ENCODE data around the gene IRS2. TPM values are rescaled to one million over a fixed set of nuclear protein-coding genes. Genes with fewer than 3 reads are reported as not detected.

IRS2 gene
- total and polyA plus RNA-seq, 2 donors (not counting 3 experiments of a cell fraction or from before 2014, with no cell fraction given) = 1.6 to 4.4 TPM

DNA sequence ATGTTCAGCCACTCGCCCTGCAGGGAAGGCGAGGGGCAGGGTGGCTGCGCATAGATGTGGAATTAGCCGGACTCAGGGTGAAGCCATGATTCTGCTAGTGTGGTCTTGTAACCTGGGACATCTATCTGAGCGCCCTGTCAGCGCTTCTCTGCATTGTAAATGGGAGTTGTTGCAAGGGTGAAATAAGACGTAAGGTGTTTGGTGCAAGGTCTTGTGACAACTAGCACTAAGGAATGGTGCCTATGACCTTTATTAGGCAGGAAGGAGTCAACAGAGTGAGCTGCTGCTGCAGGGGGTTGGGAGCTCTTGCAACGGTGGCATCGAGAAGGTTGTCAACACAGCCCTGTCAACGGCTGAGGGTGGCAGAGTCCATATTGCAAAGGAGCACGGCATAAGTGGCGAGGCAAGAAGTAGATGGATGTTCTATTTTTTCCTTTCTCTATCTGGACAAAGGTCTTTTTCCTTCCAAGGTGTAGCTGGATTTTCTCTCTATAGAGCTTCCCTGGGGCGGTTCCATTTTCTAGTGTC is 49.3 kb downstream of the IRS2 start:
- no peaks in the 10 kb centered on the region for H3K9me1 ChIP-seq (replicated peaks; ENCODE audit: control insufficient read depth, extremely low read depth, insufficient read depth, low read length)
- no peak for DNase-seq (ENCODE audit: low read depth, low spot score)
- POLR2A ChIA-PET = no interaction called here
- no peaks in the 10 kb centered on the region for H3K36me3 ChIP-seq (ENCODE audit: control insufficient read depth in 2 of 2, extremely low read depth in 1 of 2, insufficient read depth in 2 of 2, low read length in 2 of 2)
- no peaks in the 10 kb centered on the region for H3K4me1 ChIP-seq (ENCODE audit: control insufficient read depth, extremely low read depth, insufficient read depth, low read length)
- no peak for TF ChIP-seq POLR2AphosphoS5 (IDR thresholded peaks at IDR 0.05; ENCODE audit: insufficient read depth, low read depth, low read length)
- TF ChIP-seq, protein P1, sequence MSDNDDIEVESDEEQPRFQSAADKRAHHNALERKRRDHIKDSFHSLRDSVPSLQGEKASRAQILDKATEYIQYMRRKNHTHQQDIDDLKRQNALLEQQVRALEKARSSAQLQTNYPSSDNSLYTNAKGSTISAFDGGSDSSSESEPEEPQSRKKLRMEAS (IDR thresholded peaks at IDR 0.05; ENCODE audit: insufficient read depth, insufficient read length) = no peak
- TF ChIP-seq MYC (IDR thresholded peaks at IDR 0.05; ENCODE audit: low read depth, low read length) = no peak
- TF ChIP-seq, protein P2, sequence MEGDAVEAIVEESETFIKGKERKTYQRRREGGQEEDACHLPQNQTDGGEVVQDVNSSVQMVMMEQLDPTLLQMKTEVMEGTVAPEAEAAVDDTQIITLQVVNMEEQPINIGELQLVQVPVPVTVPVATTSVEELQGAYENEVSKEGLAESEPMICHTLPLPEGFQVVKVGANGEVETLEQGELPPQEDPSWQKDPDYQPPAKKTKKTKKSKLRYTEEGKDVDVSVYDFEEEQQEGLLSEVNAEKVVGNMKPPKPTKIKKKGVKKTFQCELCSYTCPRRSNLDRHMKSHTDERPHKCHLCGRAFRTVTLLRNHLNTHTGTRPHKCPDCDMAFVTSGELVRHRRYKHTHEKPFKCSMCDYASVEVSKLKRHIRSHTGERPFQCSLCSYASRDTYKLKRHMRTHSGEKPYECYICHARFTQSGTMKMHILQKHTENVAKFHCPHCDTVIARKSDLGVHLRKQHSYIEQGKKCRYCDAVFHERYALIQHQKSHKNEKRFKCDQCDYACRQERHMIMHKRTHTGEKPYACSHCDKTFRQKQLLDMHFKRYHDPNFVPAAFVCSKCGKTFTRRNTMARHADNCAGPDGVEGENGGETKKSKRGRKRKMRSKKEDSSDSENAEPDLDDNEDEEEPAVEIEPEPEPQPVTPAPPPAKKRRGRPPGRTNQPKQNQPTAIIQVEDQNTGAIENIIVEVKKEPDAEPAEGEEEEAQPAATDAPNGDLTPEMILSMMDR (IDR thresholded peaks at IDR 0.05; ENCODE audit: extremely low read depth in 1 of 2, insufficient read depth in 1 of 2, low read depth in 1 of 2, low read length in 2 of 2) = no peak
- TF ChIP-seq GATA2 (IDR thresholded peaks at IDR 0.05; ENCODE audit: insufficient read depth, insufficient read length, low read depth, low read length) = no peak
- no peak for TF ChIP-seq JUN (IDR thresholded peaks at IDR 0.05; ENCODE audit: borderline replicate concordance, insufficient read depth, insufficient read length, low read depth)
- TF ChIP-seq FOS (IDR thresholded peaks at IDR 0.05; ENCODE audit: borderline replicate concordance, insufficient read depth, low read length) = no peak
- no peak for TF ChIP-seq EZH2 (IDR thresholded peaks at IDR 0.05; ENCODE audit: borderline replicate concordance, low read depth, low read length, severe bottlenecking)
- TF ChIP-seq POLR2A (IDR thresholded peaks at IDR 0.05; ENCODE audit: low read depth, low read length) = no peak
- no peaks in the 10 kb centered on the region for H3K79me2 ChIP-seq (ENCODE audit: control insufficient read depth, insufficient read depth, low read length)
- H3K4me2 ChIP-seq (ENCODE audit: insufficient read depth, low read length) = no peak overlapping the region
- H3K9me3 ChIP-seq (replicated peaks; ENCODE audit: control insufficient read depth, insufficient read depth, low read length) = no peaks in the 10 kb centered on the region
- dilution Hi-C loops (cut with MboI; ENCODE audit: extremely low pct_ligation_motif_present, low sequenced_read_pairs) = no loop called here
- CTCF ChIA-PET = no interaction called here
- H4K20me1 ChIP-seq (replicated peaks; ENCODE audit: control insufficient read depth, extremely low read depth, insufficient read depth, low read length) = no peaks in the 10 kb centered on the region
- FAIRE-seq = no peak
- intact Hi-C loops (cut with micrococcal nuclease) = no loop called here
- H3K27me3 ChIP-seq (ENCODE audit: control insufficient read depth in 2 of 2, insufficient read depth in 2 of 2, low read length in 2 of 2) = no peaks in the 10 kb centered on the region
- H3K4me3 ChIP-seq (replicated peaks in 1 of 3; ENCODE audit: insufficient read depth in 1 of 3, low read depth in 1 of 3, low read length in 3 of 3) = no peak overlapping the region
- H3K27ac ChIP-seq (ENCODE audit: insufficient read depth, low read depth, low read length) = no peak overlapping the region
- H2AFZ ChIP-seq (ENCODE audit: low read depth, low read length) = no peak overlapping the region
- no TSS peak for BruUV-seq (replicated peaks)
- no peak overlapping the region for H3K9ac ChIP-seq (replicated peaks; ENCODE audit: extremely low read depth, insufficient read depth, low read length)
